C4-2B (cell line): ENCODE data around the gene MATN1.

ENCODE experiments used
- CTCF ChIP-seq: fragments of 450-650 bp; conservative IDR thresholded peaks from 2 replicates; pipeline ENCODE4 v1.5.1; 2017; ENCODE audit warnings: mild to moderate bottlenecking
- ZFX ChIP-seq: fragments of 450-650 bp; IDR thresholded peaks from 2 replicates; pipeline ENCODE4 v1.6.1; 2017

DNA sequence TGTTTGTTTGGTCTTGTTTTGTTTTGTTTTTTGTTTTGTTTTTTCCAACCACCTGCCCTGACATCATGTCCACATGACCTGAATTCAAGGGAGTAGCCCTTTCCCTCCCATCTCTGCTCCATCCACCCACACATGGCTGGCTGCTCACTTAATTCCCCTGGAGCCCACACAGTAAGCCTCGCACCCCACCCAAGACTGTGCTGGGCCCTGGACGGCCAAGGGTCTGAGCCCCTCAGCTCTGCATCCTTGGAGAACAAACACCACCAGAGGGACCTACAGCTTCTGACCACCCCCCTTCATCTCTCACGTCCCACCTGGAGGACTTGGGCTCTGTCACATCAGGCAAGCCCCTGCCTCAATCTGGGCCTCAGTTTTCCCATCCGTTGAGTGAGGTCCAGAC is 39.1 kb downstream of the MATN1 start:
- TF ChIP-seq CTCF (no peak), ZFX (no peak)
